Epithelial cell of proximal tubule (primary cell): ENCODE results near the gene PTPN11. TPM values are rescaled to one million over a fixed set of nuclear protein-coding genes. Genes with fewer than 3 reads are reported as not detected.
A peak's percentile ranks its signal among the peaks of the same experiment; 100 is the strongest.

Source experiments
- DNase-seq: peaks from one replicate; pipeline ENCODE4 v3.0.0-alpha.2; 2011; ENCODE audit warnings: low read depth
- H3K4me3 ChIP-seq: 2 replicates; pipeline ENCODE4 v1.5.1; 2011; ENCODE audit warnings: low read depth, mild to moderate bottlenecking, low read length
- total RNA-seq: library from RNA; depleted of rRNA; stranded (reverse); fragments of >200 nt; gene quantifications from 2 replicates; pipeline ENCODE4 v1.2.3, GENCODE V29; 2015
- TF ChIP-seq, protein P1 (sequence below): conservative IDR thresholded peaks from 2 replicates; pipeline ENCODE4 v1.5.1; 2012; ENCODE audit warnings: low read depth, mild to moderate bottlenecking, low read length

The PTPN11 gene
- total RNA-seq, 1 donor from 2014 or later = 80.5 TPM

DNA sequence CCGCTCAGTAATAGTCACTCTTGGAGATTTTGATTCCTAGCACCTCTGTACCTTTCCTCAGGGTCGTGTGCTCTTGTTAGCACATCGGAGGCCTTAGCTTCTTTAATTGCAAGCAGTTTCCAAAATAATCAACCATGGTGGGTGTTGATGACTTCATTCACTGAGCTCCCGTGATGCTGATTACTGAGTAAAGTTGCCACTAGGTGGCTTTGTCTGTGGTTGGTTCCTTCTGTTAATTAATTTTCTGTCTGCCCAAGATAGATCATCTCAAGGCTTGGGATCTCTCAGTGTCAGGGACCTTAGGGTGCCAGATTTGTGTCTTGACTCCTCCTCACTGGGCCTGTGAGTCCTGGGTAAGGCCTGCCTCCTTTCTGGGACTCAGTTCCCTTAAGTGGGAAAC, 54.3 kb downstream of the PTPN11 start:
- H3K4me3 ChIP-seq = no peak overlapping the region
- no peak for DNase-seq
- TF ChIP-seq, protein P1, sequence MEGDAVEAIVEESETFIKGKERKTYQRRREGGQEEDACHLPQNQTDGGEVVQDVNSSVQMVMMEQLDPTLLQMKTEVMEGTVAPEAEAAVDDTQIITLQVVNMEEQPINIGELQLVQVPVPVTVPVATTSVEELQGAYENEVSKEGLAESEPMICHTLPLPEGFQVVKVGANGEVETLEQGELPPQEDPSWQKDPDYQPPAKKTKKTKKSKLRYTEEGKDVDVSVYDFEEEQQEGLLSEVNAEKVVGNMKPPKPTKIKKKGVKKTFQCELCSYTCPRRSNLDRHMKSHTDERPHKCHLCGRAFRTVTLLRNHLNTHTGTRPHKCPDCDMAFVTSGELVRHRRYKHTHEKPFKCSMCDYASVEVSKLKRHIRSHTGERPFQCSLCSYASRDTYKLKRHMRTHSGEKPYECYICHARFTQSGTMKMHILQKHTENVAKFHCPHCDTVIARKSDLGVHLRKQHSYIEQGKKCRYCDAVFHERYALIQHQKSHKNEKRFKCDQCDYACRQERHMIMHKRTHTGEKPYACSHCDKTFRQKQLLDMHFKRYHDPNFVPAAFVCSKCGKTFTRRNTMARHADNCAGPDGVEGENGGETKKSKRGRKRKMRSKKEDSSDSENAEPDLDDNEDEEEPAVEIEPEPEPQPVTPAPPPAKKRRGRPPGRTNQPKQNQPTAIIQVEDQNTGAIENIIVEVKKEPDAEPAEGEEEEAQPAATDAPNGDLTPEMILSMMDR = peak; percentile 46

DNA sequence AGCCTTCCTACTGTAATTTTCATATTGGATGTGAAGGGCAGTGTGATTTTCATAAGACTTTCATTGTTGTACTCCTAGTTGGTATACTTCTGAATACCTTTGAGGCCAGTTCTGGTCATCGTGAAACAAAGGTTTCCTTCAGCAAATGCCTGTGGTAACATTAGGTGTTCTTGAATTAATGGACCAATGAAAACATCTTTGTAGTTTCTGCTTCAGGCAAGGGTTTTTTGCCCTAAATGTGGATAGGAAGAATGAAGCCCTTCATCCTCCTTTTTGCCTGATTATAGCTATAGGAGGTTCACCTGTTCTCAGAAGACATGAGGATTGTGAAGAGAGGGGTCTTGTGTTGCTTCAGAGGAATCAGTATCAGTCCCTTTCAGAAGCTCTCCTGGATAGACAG, 60.7 kb downstream of the PTPN11 start:
- TF ChIP-seq, protein P1 = no peak
- no peak for DNase-seq
- no peak overlapping the region for H3K4me3 ChIP-seq

DNA sequence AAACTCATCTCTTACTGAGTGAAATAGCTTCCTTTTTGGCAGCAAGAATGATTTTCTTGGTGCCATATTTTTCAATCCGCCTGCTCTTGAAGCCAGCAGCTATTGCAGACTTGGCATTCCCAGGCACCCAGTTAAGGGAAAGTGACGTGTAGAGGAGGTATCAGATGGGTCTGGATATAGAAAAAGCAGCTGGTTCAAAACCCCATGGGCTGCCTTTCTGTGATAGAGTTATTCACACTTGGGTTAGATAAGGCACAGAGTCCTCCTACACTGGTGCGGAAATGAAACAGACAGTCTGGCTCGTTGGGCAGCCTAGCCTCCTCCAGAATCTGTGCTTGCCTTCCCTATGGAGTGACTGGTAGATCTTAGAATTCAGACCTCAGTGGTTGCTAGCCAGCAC, 62.2 kb downstream of the PTPN11 start:
- H3K4me3 ChIP-seq = no peak overlapping the region
- TF ChIP-seq, protein P1 = no peak
- no peak for DNase-seq

DNA sequence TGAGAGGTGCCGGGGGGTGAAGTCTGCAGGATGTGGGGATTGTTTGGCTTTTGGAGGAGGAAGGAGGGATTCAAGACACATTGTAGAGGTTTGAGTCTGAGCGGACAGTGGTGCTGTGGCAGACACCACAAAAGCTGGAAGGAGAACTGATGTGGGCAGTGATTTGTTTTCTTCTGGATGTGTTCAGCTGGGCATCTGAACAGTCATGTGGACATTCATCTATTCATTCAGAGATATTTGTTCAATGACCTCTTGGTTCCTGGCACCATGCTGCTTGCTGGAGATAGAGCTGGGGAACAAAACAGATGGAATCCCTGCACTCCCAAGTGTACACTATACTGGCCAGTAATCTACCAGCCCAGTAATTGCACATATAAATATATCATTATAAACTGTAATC, 64.0 kb downstream of the PTPN11 start:
- TF ChIP-seq, protein P1 = no peak
- DNase-seq = no peak
- H3K4me3 ChIP-seq = no peak overlapping the region

DNA sequence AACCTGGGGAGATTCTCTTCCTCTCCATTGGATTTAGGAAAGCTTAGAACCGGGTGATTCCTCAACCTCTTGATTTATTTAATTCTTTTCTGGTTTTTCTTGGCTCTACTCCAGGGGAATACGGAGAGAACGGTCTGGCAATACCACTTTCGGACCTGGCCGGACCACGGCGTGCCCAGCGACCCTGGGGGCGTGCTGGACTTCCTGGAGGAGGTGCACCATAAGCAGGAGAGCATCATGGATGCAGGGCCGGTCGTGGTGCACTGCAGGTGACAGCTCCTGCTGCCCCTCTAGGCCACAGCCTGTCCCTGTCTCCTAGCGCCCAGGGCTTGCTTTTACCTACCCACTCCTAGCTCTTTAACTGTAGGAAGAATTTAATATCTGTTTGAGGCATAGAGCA, 67.6 kb downstream of the PTPN11 start:
- TF ChIP-seq, protein P1 = no peak
- no peak overlapping the region for H3K4me3 ChIP-seq
- no peak for DNase-seq

DNA sequence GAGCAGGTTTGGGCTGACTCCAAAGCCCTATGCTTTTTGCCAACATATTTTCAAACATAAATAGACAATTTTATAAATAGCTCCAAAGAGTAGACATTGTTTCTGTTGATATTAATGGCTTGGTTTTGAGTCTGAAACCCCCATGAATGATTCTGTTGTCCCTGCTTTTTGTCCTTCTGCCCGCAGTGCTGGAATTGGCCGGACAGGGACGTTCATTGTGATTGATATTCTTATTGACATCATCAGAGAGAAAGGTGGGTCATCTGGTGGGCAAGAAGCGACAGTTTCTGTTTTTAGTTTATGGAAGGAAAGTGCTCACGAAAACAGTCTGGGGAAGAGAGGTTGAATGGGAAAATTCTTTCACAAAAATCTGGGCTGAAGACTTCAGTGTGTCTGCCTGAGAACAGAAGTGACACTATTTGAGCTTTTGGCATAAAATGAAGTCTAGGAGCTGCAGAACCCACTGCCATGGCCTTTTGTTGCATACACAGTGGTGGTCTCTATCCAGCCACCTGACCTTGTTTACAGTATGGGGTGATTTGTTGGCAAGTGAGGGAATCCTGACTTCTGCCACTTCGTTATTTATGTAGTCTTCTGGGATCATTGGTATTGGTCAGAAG, 69.6 kb downstream of the PTPN11 start:
- H3K4me3 ChIP-seq = no peak overlapping the region
- no peak for DNase-seq
- TF ChIP-seq, protein P1 = no peak

DNA sequence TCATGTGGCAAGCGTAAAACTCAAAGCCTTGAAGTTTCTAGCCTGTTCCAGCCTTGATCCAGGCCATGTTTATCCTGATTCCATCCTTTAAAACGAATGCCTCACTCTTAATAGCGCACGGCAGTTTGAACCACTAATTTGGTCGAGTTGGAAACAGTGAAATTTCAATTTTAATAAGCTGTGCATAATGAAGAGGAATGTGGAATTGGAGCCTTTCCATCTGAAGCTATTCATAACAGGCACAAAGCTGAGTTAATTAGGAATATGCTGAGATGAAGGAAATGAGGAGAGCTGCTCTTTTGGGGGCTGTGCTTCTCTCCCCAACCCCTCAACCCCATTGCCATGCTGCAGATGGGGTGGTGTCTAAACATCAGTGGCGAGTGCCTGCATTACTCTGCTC, 70.7 kb downstream of the PTPN11 start:
- H3K4me3 ChIP-seq = no peak overlapping the region
- TF ChIP-seq, protein P1 = no peak
- DNase-seq = no peak
